ENCODE data around the gene INTS1.

GRCh38 chr7:1550846-1551155 lies 46.6 kb upstream of the INTS1 start:
- TF ChIP-seq POLR2AphosphoS5 (IDR thresholded peaks at IDR 0.05), result no peak
- no peak for TF ChIP-seq CTCF (IDR thresholded peaks at IDR 0.05)
- TF ChIP-seq POLR2A (IDR thresholded peaks at IDR 0.05), result no peak
